ENCODE measurements around the gene DYNC2I2.
"Not testable (repeated sequence)": the region's sequence is repeated elsewhere in the genome, so short reads cannot be mapped to it uniquely, and the experiment has no call there.

Gene DYNC2I2

GRCh38 chr9:128656416-128657343 is at the start of gene DYNC2I2:
TSS of gene DYNC2I2 (minus strand) at chr9:128656847. CDS start at chr9:128656726, 121 bp downstream.
- peak; percentile 96 to 98 for DNase-seq

GRCh38 chr9:128706045-128706444 is 49.4 kb upstream of the DYNC2I2 start:
- no peak for DNase-seq

GRCh38 chr9:128705051-128705965 is 48.7 kb upstream of the DYNC2I2 start:
- no peak for DNase-seq

- no peak for DNase-seq
These were observed 47.7 kb upstream of the DYNC2I2 start for GRCh38 chr9:128704356-128704670.

GRCh38 chr9:128703616-128704355 is 47.1 kb upstream of the DYNC2I2 start:
- DNase-seq: no peak

GRCh38 chr9:128702949-128703615 is 46.4 kb upstream of the DYNC2I2 start:
- peak; percentile 48 to 59 for DNase-seq

- DNase-seq: peak; percentile 94 to 96
These were observed 45.9 kb upstream of the DYNC2I2 start, which contains the start of gene PKN3 for GRCh38 chr9:128702445-128702948. TSS of gene PKN3 (plus strand) at chr9:128702503. CDS start at chr9:128702916, 413 bp downstream.

- no peak for DNase-seq
These were observed 44.7 kb upstream of the DYNC2I2 start for GRCh38 chr9:128701227-128701854.

- not testable (repeated sequence) for DNase-seq
These were observed 42.6 kb upstream of the DYNC2I2 start for GRCh38 chr9:128699096-128699795.

- no peak for DNase-seq
These were observed 40.5 kb upstream of the DYNC2I2 start for GRCh38 chr9:128696923-128697707.

- DNase-seq: no peak
These were observed 37.7 kb upstream of the DYNC2I2 start for GRCh38 chr9:128694344-128694743.

- not testable (repeated sequence) for DNase-seq
These were observed 37.1 kb upstream of the DYNC2I2 start for GRCh38 chr9:128693738-128694137.

GRCh38 chr9:128690684-128691034 is 34.0 kb upstream of the DYNC2I2 start:
- no peak for DNase-seq

- peak; percentile 46 to 52 for DNase-seq
These were observed 33.4 kb upstream of the DYNC2I2 start for GRCh38 chr9:128689820-128690683.

- DNase-seq: no peak
These were observed 32.7 kb upstream of the DYNC2I2 start for GRCh38 chr9:128689293-128689774.

- peak; percentile 93 to 95 for DNase-seq
These were observed 32.0 kb upstream of the DYNC2I2 start, which contains the start of gene SET for GRCh38 chr9:128688501-128689292. TSS of gene SET (plus strand) at chr9:128689222. CDS start at chr9:128689583, 361 bp downstream.

GRCh38 chr9:128687453-128687852 is 30.8 kb upstream of the DYNC2I2 start:
- no peak for DNase-seq
